Measurements from ENCODE around the gene RNU4-1.
"Not testable (repeated sequence)": the region's sequence is repeated elsewhere in the genome, so short reads cannot be mapped to it uniquely, and the experiment has no call there.

Gene RNU4-1

GRCh38 chr12:120257041-120257821, 35.8 kb downstream of the RNU4-1 start:
- no peak for DNase-seq

- DNase-seq: no peak
Observed at GRCh38 chr12:120254809-120255208, 38.2 kb downstream of the RNU4-1 start.

DNA sequence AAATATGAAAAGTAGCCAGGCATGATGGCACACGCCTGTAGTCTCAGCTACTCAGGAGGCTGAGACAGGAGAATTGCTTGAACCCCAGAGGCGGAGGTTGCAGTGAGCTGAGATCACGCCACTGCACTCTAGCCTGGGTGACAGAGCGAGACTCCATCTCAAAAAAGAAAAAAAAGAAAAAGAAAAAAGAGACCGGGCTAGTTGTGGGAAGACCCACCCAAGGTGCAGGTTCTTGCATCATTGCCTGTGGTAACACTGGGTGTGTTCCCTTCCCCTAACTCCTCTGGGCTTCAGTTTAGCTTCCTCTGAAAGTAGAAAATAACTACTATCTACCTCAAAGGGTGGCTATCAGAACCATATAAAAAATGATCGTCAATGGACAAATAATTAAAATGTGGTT, 39.7 kb downstream of the RNU4-1 start:
- not testable (repeated sequence) for DNase-seq

DNA sequence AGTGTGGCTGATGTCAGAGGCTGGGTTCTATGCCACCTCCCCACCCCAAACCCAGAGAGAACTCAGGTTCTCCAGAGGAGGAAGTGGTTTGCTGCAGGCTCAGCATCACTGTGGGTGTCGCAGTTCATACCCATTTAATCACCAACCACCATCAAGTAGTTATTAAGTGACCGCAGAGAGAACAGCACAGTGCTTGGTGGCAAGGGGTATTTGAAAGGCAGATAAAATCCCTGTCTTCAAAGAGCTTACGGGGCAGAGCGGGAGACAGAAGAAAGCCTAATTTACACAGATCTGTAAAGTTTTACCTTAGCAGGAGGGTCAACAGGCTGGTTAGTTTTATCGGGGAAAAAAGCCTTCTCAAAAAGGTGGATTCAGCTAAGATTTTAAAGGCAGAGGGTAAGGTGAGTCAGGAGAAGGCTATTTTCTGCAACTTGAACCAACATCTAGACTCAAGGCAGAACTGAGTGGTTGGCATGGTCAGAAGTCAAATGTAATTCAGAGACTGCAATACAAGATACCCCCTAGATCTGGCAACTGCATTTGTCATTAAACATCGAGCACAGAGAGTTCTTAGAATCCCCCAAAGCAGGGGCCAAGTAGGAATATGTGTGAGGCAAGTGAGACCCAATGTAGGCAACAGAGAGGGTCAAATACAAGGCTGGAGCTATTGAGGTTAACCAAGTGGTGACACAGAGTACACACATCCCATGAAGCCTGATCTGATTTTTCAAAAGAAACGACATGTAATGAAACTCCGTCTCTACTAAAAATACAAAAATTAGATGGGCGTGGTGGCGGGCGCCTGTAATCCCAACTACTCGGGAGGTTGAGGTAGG, 40.7 kb downstream of the RNU4-1 start:
- peak; percentile 67 to 71 for DNase-seq

DNA sequence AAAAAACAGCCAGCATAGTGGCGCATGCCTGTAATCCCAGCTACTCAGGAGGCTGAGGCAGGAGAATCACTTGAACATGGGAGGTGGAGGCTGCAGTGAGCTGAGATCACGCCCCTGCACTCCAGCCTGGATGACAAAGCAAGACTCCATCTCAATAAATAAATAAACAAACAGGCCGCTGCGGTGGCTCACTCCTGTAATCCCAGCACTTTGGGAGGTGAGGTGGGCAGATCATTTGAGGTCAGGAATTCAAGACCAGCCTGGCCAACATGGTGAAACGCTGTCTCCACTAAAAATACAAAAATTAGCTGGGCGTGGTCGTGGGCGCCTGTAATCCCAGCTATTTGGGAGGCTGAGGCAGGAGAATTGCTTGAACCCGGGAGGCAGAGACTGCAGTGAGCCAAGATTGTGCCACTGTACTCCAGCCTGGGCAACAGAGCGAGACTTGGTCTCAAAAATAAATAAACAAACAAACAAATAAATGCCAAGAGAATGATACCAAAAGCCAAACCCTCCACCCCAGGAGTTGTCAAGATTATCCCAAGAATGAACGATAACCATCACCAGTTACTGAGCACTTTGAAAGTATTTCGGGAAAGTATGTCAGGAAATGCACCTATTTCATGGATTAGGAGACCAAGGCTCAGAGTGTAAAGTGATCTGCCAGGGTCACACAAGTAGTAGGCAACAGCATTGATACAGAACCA, 41.5 kb downstream of the RNU4-1 start:
- not testable (repeated sequence) for DNase-seq

GRCh38 chr12:120249875-120250795, 42.9 kb downstream of the RNU4-1 start:
- peak in 1 of 2 donors; percentile 45 for DNase-seq

- no peak for DNase-seq
Observed at GRCh38 chr12:120249266-120249874, 43.7 kb downstream of the RNU4-1 start.

GRCh38 chr12:120247621-120248030, 45.4 kb downstream of the RNU4-1 start:
- no peak for DNase-seq

- DNase-seq: no peak
Observed at GRCh38 chr12:120247183-120247582, 45.9 kb downstream of the RNU4-1 start.

- DNase-seq: not testable (repeated sequence)
Observed at GRCh38 chr12:120246705-120247104, 46.3 kb downstream of the RNU4-1 start.
